Measurements from ENCODE around the gene C19orf25. TPM values are rescaled to one million over a fixed set of nuclear protein-coding genes. Genes with fewer than 3 reads are reported as not detected.

The C19orf25 gene
- total and polyA plus RNA-seq, 9 of the 15 experiments (the other 6 are each of a cell fraction or from before 2014, with no cell fraction given), result 0.79 to 96.0 (median 36.1) TPM

DNA sequence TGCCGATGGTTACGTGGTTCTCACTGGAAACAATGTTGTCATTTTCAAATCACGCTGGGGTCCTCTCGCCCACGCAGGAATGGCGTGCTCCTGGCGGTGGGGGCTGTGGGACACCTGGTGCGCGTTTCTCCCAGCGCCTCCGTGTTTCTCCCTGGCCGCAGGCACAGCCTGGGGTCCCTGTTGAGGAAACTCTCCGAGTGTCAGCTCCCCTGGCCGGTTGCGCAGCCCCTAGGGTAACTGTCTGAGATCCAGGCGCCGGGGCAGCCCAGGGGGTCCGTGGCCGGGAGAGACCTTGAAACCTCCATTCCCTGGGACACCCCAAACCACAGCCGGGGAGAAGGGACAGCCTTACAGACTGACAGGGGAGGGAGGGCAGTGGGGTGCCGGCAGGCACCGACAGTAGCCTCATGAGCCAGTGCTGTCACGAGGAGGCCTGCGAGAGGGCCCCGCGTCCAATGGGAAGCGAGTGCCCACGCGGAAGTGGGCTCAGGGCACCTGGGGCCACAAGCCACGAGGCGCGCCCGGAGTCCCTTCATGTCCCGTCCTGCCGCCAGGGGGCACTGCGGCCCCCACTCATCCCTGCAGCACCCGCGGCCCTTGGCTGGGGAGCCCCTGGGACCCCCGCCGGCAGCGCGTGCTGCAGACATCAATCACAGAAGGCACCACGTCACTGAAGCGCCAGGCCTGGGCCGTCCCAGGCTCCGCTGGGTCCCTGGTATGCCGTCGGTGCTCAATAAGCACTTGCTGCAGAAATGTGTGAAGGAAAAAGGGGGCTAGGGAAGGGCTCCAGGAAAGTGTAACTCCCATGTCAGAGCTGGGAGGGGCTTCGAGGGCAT, 24.3 kb upstream of the C19orf25 start (continued):
- TF ChIP-seq, protein P1, sequence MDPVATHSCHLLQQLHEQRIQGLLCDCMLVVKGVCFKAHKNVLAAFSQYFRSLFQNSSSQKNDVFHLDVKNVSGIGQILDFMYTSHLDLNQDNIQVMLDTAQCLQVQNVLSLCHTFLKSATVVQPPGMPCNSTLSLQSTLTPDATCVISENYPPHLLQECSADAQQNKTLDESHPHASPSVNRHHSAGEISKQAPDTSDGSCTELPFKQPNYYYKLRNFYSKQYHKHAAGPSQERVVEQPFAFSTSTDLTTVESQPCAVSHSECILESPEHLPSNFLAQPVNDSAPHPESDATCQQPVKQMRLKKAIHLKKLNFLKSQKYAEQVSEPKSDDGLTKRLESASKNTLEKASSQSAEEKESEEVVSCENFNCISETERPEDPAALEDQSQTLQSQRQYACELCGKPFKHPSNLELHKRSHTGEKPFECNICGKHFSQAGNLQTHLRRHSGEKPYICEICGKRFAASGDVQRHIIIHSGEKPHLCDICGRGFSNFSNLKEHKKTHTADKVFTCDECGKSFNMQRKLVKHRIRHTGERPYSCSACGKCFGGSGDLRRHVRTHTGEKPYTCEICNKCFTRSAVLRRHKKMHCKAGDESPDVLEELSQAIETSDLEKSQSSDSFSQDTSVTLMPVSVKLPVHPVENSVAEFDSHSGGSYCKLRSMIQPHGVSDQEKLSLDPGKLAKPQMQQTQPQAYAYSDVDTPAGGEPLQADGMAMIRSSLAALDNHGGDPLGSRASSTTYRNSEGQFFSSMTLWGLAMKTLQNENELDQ (CRISPR knock-in tag; IDR thresholded peaks at IDR 0.05; ENCODE audit: borderline replicate concordance), result 0 out of 2 replicates have a peak, but pooled peaks have one; percentile 82
- TF ChIP-seq, protein P2, sequence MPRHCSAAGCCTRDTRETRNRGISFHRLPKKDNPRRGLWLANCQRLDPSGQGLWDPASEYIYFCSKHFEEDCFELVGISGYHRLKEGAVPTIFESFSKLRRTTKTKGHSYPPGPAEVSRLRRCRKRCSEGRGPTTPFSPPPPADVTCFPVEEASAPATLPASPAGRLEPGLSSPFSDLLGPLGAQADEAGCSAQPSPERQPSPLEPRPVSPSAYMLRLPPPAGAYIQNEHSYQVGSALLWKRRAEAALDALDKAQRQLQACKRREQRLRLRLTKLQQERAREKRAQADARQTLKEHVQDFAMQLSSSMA (CRISPR knock-in tag; IDR thresholded peaks at IDR 0.05), result 0 out of 2 replicates have a peak, but pooled peaks have one; percentile 72
- TF ChIP-seq ELF1 (tag; IDR thresholded peaks at IDR 0.05) (peak; percentile 87), SP2 (IDR thresholded peaks at IDR 0.05; ENCODE audit: extremely low read depth, low read depth, low read length, poor library complexity, severe bottlenecking) (no peak), ZNF124 (CRISPR knock-in tag; IDR thresholded peaks at IDR 0.05) (no peak), MAZ (CRISPR knock-in tag; conservative IDR thresholded peaks at IDR 0.05 in 1 of 2, IDR thresholded peaks at IDR 0.05 in 1 of 2) (peak; percentile 90), SAP30 (IDR thresholded peaks at IDR 0.05; ENCODE audit: borderline replicate concordance, insufficient read depth, low read depth, low read length, poor library complexity, severe bottlenecking) (peak; percentile 17), RB1 (IDR thresholded peaks at IDR 0.05; ENCODE audit: low read depth) (peak; percentile 71), ESRRA (IDR thresholded peaks at IDR 0.05; ENCODE audit: borderline replicate concordance, low read depth) (peak; percentile 80), ZBTB17 (CRISPR knock-in tag; IDR thresholded peaks at IDR 0.05) (peak; percentile 53; the same call in 1 of the 2 replicates), KLF16 (IDR thresholded peaks at IDR 0.05) (0 out of 2 replicates have a peak, but pooled peaks have one; percentile 23), ZNF778 (CRISPR knock-in tag; IDR thresholded peaks at IDR 0.05) (no peak), CXXC5 (CRISPR knock-in tag; IDR thresholded peaks at IDR 0.05) (peak; percentile 85), NFYB (IDR thresholded peaks at IDR 0.05; ENCODE audit: extremely low read depth, insufficient read length) (peak; percentile 76), GABPA (tag; conservative IDR thresholded peaks at IDR 0.05; ENCODE audit: low read depth) (peak; percentile 38), MCM2 (IDR thresholded peaks at IDR 0.05; ENCODE audit: low read depth) (no peak), MTA2 (IDR thresholded peaks at IDR 0.05; ENCODE audit: low read depth) (peak; percentile 3; the same call in 1 of the 2 replicates)
- TF ChIP-seq, protein P3, sequence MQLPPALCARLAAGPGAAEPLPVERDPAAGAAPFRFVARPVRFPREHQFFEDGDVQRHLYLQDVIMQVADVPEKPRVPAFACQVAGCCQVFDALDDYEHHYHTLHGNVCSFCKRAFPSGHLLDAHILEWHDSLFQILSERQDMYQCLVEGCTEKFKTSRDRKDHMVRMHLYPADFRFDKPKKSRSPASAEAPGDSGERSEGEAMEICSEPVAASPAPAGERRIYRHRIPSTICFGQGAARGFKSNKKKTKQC (CRISPR knock-in tag; IDR thresholded peaks at IDR 0.05), result peak; percentile 83; the same call in 1 of the 2 replicates
- TF ChIP-seq, protein P4, sequence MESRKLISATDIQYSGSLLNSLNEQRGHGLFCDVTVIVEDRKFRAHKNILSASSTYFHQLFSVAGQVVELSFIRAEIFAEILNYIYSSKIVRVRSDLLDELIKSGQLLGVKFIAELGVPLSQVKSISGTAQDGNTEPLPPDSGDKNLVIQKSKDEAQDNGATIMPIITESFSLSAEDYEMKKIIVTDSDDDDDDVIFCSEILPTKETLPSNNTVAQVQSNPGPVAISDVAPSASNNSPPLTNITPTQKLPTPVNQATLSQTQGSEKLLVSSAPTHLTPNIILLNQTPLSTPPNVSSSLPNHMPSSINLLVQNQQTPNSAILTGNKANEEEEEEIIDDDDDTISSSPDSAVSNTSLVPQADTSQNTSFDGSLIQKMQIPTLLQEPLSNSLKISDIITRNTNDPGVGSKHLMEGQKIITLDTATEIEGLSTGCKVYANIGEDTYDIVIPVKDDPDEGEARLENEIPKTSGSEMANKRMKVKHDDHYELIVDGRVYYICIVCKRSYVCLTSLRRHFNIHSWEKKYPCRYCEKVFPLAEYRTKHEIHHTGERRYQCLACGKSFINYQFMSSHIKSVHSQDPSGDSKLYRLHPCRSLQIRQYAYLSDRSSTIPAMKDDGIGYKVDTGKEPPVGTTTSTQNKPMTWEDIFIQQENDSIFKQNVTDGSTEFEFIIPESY (CRISPR knock-in tag; IDR thresholded peaks at IDR 0.05), result peak; percentile 50; the same call in 1 of the 2 replicates
- TF ChIP-seq, protein P5, sequence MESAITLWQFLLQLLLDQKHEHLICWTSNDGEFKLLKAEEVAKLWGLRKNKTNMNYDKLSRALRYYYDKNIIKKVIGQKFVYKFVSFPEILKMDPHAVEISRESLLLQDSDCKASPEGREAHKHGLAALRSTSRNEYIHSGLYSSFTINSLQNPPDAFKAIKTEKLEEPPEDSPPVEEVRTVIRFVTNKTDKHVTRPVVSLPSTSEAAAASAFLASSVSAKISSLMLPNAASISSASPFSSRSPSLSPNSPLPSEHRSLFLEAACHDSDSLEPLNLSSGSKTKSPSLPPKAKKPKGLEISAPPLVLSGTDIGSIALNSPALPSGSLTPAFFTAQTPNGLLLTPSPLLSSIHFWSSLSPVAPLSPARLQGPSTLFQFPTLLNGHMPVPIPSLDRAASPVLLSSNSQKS (CRISPR knock-in tag; IDR thresholded peaks at IDR 0.05), result no peak

Measured in K562 (cell line).